Duodenal mucosa (tissue), 2 donors: ENCODE measurements around the gene BCAS3.

Experiments
- H3K27ac ChIP-seq: one replicate; pipeline ENCODE4 v1.7.0; 2013; ENCODE audit warnings: low read depth, low read length
- H3K27me3 ChIP-seq, 2 donors: one replicate each; pipeline ENCODE4 v1.7.0; 2013; ENCODE audit warnings: low read length in 2 of 2, control low read depth in 1 of 2; ENCODE audit not compliant: insufficient read depth in 2 of 2, control insufficient read depth in 1 of 2
- H3K36me3 ChIP-seq, 2 donors: one replicate each; pipeline ENCODE4 v1.7.0; 2013; ENCODE audit warnings: low read length in 2 of 2, control low read depth in 1 of 2; ENCODE audit not compliant: insufficient read depth in 2 of 2, control insufficient read depth in 1 of 2
- H3K4me1 ChIP-seq, 2 donors: one replicate each; pipeline ENCODE4 v1.7.0; 2013; ENCODE audit warnings: low read length in 2 of 2, control low read depth in 1 of 2; ENCODE audit not compliant: insufficient read depth in 2 of 2, control insufficient read depth in 1 of 2
- H3K4me3 ChIP-seq, 2 donors: one replicate each; pipeline ENCODE4 v1.7.0; 2013; ENCODE audit warnings: low read length in 2 of 2, low read depth in 1 of 2
- H3K9ac ChIP-seq, 2 donors: one replicate each; pipeline ENCODE4 v1.7.0; 2013; ENCODE audit warnings: low read length in 2 of 2, low read depth in 1 of 2
- H3K9me3 ChIP-seq, 2 donors: one replicate each; pipeline ENCODE4 v1.7.0; 2013; ENCODE audit warnings: low read length in 2 of 2, control low read depth in 1 of 2; ENCODE audit not compliant: control insufficient read depth in 1 of 2

BCAS3 gene

GRCh38 chr17:61159221-61159814 is 481.7 kb downstream of the BCAS3 start:
- no peak overlapping the region for H3K27ac ChIP-seq
- no peaks in the 10 kb centered on the region for H3K27me3 ChIP-seq
- H3K36me3 ChIP-seq: no peaks in the 10 kb centered on the region
- H3K4me3 ChIP-seq: no peak overlapping the region
- no peak overlapping the region for H3K9ac ChIP-seq
- H3K9me3 ChIP-seq: peaks cover under 1 to 3% of the 10 kb centered on the region in 2 donors
- no peaks in the 10 kb centered on the region for H3K4me1 ChIP-seq

GRCh38 chr17:61160204-61160603 is 482.6 kb downstream of the BCAS3 start:
- H3K9me3 ChIP-seq: peaks cover 3 to 5% of the 10 kb centered on the region in 2 donors
- H3K27ac ChIP-seq: no peak overlapping the region

DNA sequence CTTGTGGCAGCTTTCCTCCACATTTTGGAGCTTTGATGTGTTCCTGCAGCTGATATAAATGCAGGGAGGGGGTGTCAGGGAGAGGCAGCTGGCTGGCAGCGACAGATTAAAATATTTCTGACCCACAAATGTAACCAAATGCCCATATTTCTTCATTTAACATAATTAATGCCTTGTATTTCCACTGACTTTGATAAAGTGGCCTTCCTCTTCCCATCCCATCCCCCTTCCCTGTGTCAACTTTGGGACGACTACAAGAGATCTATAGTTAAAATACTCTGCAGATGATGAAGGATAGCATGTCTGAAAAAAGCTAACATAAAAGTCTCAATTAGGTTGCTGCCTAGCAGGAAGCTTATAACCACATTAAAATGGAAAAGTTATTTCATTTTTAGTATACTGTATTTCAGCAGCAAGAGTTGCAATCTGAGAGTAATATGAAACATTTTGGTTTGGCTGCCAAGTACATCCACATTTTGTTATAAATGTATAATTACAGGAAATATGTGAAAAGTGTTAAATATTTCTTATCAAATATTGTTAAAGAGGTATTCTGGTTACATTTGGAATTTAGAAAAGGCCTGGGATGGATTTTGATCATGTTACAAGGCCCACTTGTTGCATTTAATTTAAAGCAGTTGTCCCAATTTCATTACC is 483.3 kb downstream of the BCAS3 start:
- no peak overlapping the region for H3K4me3 ChIP-seq
- H3K9ac ChIP-seq: no peak overlapping the region
- H3K36me3 ChIP-seq: no peaks in the 10 kb centered on the region
- H3K27ac ChIP-seq: no peak overlapping the region
- no peaks in the 10 kb centered on the region for H3K27me3 ChIP-seq
- peaks cover 3 to 5% of the 10 kb centered on the region in 2 donors for H3K9me3 ChIP-seq
- H3K4me1 ChIP-seq: no peaks in the 10 kb centered on the region

More at GRCh38 chr17:61160204-61160603, 482.6 kb downstream of the BCAS3 start:
- H3K4me3 ChIP-seq: no peak overlapping the region
- no peaks in the 10 kb centered on the region for H3K36me3 ChIP-seq
- H3K27me3 ChIP-seq: no peaks in the 10 kb centered on the region
- no peaks in the 10 kb centered on the region for H3K4me1 ChIP-seq
- H3K9ac ChIP-seq: no peak overlapping the region

DNA sequence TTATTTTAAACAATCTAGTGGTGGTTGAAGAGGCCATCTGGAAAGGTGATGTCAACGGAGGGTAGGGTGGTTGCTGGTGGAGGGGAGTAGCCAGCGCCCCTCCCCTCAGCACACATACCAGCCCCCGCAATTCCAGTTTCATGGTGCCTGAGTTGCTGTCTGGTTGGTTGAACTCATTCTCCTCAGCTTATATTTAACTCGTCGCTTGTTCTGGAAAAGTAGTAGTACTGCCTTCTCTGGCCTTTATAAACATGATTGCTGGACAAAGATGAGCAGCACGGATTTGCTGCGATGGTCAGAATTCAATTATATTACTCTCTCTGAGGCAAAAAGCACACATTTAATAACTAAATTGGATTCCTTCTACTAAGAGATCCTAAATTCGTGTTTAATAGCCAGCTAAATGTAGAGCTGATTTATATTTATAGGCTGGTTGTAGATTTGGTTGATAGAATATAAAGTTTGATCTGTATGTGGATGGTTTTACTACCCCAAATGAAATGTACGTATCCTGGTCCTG is 484.0 kb downstream of the BCAS3 start:
- Histone ChIP-seq H3K27me3 (no peaks in the 10 kb centered on the region), H3K27ac (no peak overlapping the region), H3K36me3 (no peaks in the 10 kb centered on the region), H3K9me3 (peaks cover 3 to 5% of the 10 kb centered on the region in 2 donors), H3K4me3 (no peak overlapping the region), H3K9ac (no peak overlapping the region), H3K4me1 (no peaks in the 10 kb centered on the region)

DNA sequence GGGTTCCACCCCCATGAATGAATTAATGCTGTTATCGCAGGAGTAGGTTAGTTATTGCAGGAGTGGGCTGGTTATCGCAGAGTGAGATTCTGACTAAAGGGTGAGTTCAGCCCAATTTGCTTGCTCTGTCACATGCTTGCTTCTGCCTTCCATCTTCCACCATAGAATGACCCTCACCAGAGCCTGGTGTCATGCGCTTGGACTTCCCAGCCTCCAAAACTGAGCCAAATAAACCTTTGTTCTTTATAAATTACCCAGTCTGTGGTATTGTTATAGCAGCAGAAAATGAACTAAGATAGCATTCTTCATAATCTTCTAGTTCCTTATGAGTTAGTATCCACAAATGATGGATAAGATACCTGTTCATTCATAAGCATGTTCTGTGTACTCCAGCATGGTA is 486.9 kb downstream of the BCAS3 start:
- peaks cover 3 to 5% of the 10 kb centered on the region in 2 donors for H3K9me3 ChIP-seq
- H3K4me1 ChIP-seq: no peaks in the 10 kb centered on the region
- no peak overlapping the region for H3K27ac ChIP-seq
- no peaks in the 10 kb centered on the region for H3K27me3 ChIP-seq
- H3K4me3 ChIP-seq: no peak overlapping the region
- no peaks in the 10 kb centered on the region for H3K36me3 ChIP-seq
- H3K9ac ChIP-seq: no peak overlapping the region

- Histone ChIP-seq H3K27me3 (no peaks in the 10 kb centered on the region), H3K9me3 (peaks cover 3 to 5% of the 10 kb centered on the region in 2 donors), H3K27ac (no peak overlapping the region), H3K9ac (no peak overlapping the region), H3K4me1 (no peaks in the 10 kb centered on the region), H3K36me3 (no peaks in the 10 kb centered on the region), H3K4me3 (no peak overlapping the region)
Observed at GRCh38 chr17:61167075-61167474, 489.4 kb downstream of the BCAS3 start.

- Histone ChIP-seq H3K4me3 (no peak overlapping the region), H3K36me3 (no peaks in the 10 kb centered on the region), H3K9me3 (peaks cover 3 to 5% of the 10 kb centered on the region in 2 donors), H3K27me3 (no peaks in the 10 kb centered on the region), H3K9ac (no peak overlapping the region), H3K27ac (no peak overlapping the region), H3K4me1 (no peaks in the 10 kb centered on the region)
Observed at GRCh38 chr17:61168506-61168905, 490.9 kb downstream of the BCAS3 start.

- Histone ChIP-seq H3K27me3 (no peaks in the 10 kb centered on the region), H3K4me3 (no peak overlapping the region), H3K27ac (no peak overlapping the region), H3K36me3 (no peaks in the 10 kb centered on the region), H3K9ac (no peak overlapping the region), H3K9me3 (no peaks in the 10 kb centered on the region), H3K4me1 (no peaks in the 10 kb centered on the region)
Observed at GRCh38 chr17:61174310-61174709, 496.7 kb downstream of the BCAS3 start.

GRCh38 chr17:61175298-61176142 is 497.9 kb downstream of the BCAS3 start:
- no peak overlapping the region for H3K4me3 ChIP-seq
- no peaks in the 10 kb centered on the region for H3K4me1 ChIP-seq
- no peak overlapping the region for H3K27ac ChIP-seq
- no peaks in the 10 kb centered on the region for H3K9me3 ChIP-seq
- no peaks in the 10 kb centered on the region for H3K36me3 ChIP-seq
- no peaks in the 10 kb centered on the region for H3K27me3 ChIP-seq
- no peak overlapping the region for H3K9ac ChIP-seq

DNA sequence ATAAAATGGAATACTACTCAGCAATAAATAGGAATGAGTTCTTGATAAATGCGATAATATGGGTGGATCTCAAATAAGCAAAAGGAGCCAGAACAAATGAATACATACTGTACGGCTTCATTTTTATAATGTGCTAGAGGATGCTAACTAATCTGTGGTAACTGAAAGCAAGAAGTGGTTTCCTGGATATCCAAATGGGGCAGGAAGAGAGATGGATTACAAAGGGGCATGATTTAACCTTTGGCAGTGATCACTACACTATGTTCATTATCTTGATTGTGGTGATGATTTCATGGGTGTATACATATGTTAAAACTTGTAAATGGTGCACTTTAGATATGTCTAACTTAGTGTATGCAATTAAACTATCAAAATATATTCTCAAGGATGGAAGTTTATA is 499.7 kb downstream of the BCAS3 start:
- Histone ChIP-seq H3K27ac (no peak overlapping the region), H3K36me3 (no peaks in the 10 kb centered on the region), H3K27me3 (no peaks in the 10 kb centered on the region), H3K9me3 (no peaks in the 10 kb centered on the region), H3K4me3 (no peak overlapping the region), H3K9ac (no peak overlapping the region), H3K4me1 (no peaks in the 10 kb centered on the region)
